IMR-90 (cell line): Measurements from ENCODE around the gene SETD3. TPM values are rescaled to one million over a fixed set of nuclear protein-coding genes. Genes with fewer than 3 reads are reported as not detected.

Source experiments
- ATAC-seq: fragments of 200-7000 bp; cut with Tn5 transposase; 2 replicates; pipeline ENCODE4 v1.9.1; 2020; ENCODE audit warnings: low read depth, mild to moderate bottlenecking, moderate library complexity
- BruUV-seq: library from RNA; stranded (reverse); fragments of 400-500 nt; replicated peaks from 2 replicates; lab custom pipeline; 2021; lab: Mats Ljungman, UMichigan
- CTCF ChIA-PET: fragments of 300-600 bp; formaldehyde crosslinking; extraction: SDS; loops from one replicate; lab custom pipeline; 2021; ENCODE audit warnings: antibody characterized with exemption; lab: Yijun Ruan, JAX
- POLR2A ChIA-PET: fragments of 300-600 bp; sonication (Branson Sonifier 250); formaldehyde crosslinking; loops from one replicate; lab custom pipeline; 2022; ENCODE audit warnings: antibody characterized with exemption; ENCODE audit not compliant: unreplicated experiment; lab: Charles Lee
- DNase-seq: peaks from one replicate; pipeline ENCODE4 v3.0.0; 2013
- H2AFZ ChIP-seq: replicated peaks from 2 replicates; pipeline ENCODE3; 2013; ENCODE audit warnings: low read length, mild to moderate bottlenecking; ENCODE audit not compliant: poor library complexity
- H2AK5ac ChIP-seq: 2 replicates; pipeline ENCODE4 v1.6.1; 2013; ENCODE audit warnings: low read depth, low read length, inconsistent platforms
- H2AK9ac ChIP-seq: replicated peaks from 2 replicates; pipeline ENCODE3; 2013; ENCODE audit warnings: mild to moderate bottlenecking, low read depth, low read length, moderate library complexity; ENCODE audit not compliant: poor library complexity
- H2BK120ac ChIP-seq: 2 replicates; pipeline ENCODE4 v1.6.1; 2013; ENCODE audit warnings: low read depth, low read length, inconsistent platforms
- H2BK15ac ChIP-seq: 3 replicates; pipeline ENCODE4 v1.6.1; 2013; ENCODE audit warnings: low read depth, low read length, inconsistent platforms
- H2BK20ac ChIP-seq: 2 replicates; pipeline ENCODE4 v1.6.1; 2013; ENCODE audit warnings: low read depth, mild to moderate bottlenecking, inconsistent platforms, low read length, moderate library complexity
- H2BK5ac ChIP-seq: 2 replicates; pipeline ENCODE4 v1.6.1; 2013; ENCODE audit warnings: mild to moderate bottlenecking, low read depth, low read length, inconsistent platforms; ENCODE audit not compliant: poor library complexity, severe bottlenecking
- H3K14ac ChIP-seq: replicated peaks from 2 replicates; pipeline ENCODE4 v1.6.1; 2013; ENCODE audit warnings: low read depth, low read length, inconsistent platforms
- H3K18ac ChIP-seq: 2 replicates; pipeline ENCODE4 v1.6.1; 2013; ENCODE audit warnings: low read depth, low read length, control low read depth
- H3K23ac ChIP-seq: 2 replicates; pipeline ENCODE4 v1.6.1; 2013; ENCODE audit warnings: low read depth, low read length, inconsistent platforms
- H3K27ac ChIP-seq: 2 replicates; pipeline ENCODE4 v1.5.1; 2013; ENCODE audit warnings: mild to moderate bottlenecking, control low read depth, low read length; ENCODE audit not compliant: insufficient read depth
- H3K27me3 ChIP-seq: 2 replicates; pipeline ENCODE4 v1.6.1; 2013; ENCODE audit warnings: low read length; ENCODE audit not compliant: control insufficient read depth, insufficient read depth
- H3K36me3 ChIP-seq: 2 replicates; pipeline ENCODE4 v1.6.1; 2013; ENCODE audit warnings: low read length, mixed read lengths; ENCODE audit not compliant: control insufficient read depth, insufficient read depth
- H3K4ac ChIP-seq: 2 replicates; pipeline ENCODE4 v1.6.1; 2013; ENCODE audit warnings: low read depth, low read length, inconsistent platforms
- H3K4me1 ChIP-seq: 2 replicates; pipeline ENCODE4 v1.6.1; 2013; ENCODE audit warnings: low read length, mixed read lengths; ENCODE audit not compliant: control insufficient read depth, insufficient read depth
- H3K4me2 ChIP-seq: 2 replicates; pipeline ENCODE4 v1.6.1; 2013; ENCODE audit warnings: low read depth, mild to moderate bottlenecking, control low read depth, low read length, moderate library complexity
- H3K4me3 ChIP-seq: 2 replicates; pipeline ENCODE4 v1.5.1; 2013; ENCODE audit warnings: low read depth, mild to moderate bottlenecking, control low read depth, low read length, moderate library complexity; ENCODE audit not compliant: insufficient read depth
- H3K56ac ChIP-seq: 2 replicates; pipeline ENCODE4 v1.6.1; 2013; ENCODE audit warnings: low read length, inconsistent platforms; ENCODE audit not compliant: insufficient read depth; ENCODE audit errors: extremely low read depth
- H3K79me1 ChIP-seq, 2 experiments: 2 replicates each; pipeline ENCODE4 v1.6.1; 2013; ENCODE audit warnings: low read length in 2 of 2, inconsistent platforms in 1 of 2, low read depth in 1 of 2
- H3K9ac ChIP-seq: 2 replicates; pipeline ENCODE4 v1.6.1; 2013; ENCODE audit warnings: low read depth, low read length, control low read depth
- H3K9me1 ChIP-seq: 2 replicates; pipeline ENCODE4 v1.6.1; 2013; ENCODE audit warnings: low read length, inconsistent platforms; ENCODE audit not compliant: insufficient read depth
- H3K9me3 ChIP-seq: 2 replicates; pipeline ENCODE4 v1.6.1; 2013; ENCODE audit warnings: low read length; ENCODE audit not compliant: control insufficient read depth, insufficient read depth
- H4K20me1 ChIP-seq: 2 replicates; pipeline ENCODE4 v1.6.1; 2013; ENCODE audit warnings: low read length, inconsistent platforms; ENCODE audit not compliant: insufficient read depth
- H4K5ac ChIP-seq: 2 replicates; pipeline ENCODE4 v1.6.1; 2013; ENCODE audit warnings: mild to moderate bottlenecking, low read depth, low read length, control low read depth
- H4K8ac ChIP-seq, 2 experiments: 2 replicates each; pipeline ENCODE4 v1.6.1; 2013; ENCODE audit warnings: low read depth in 2 of 2, low read length in 2 of 2, control low read depth in 1 of 2, inconsistent platforms in 1 of 2
- H4K91ac ChIP-seq: 2 replicates; pipeline ENCODE4 v1.6.1; 2013; ENCODE audit warnings: low read depth, low read length, inconsistent platforms; ENCODE audit not compliant: insufficient read depth
- CEBPB ChIP-seq: IDR thresholded peaks from 2 replicates; pipeline ENCODE4 v1.6.1; 2012; ENCODE audit warnings: low read depth, low read length, improper control_type of control experiment
- ELK1 ChIP-seq: fragments of 150-350 bp; IDR thresholded peaks from 2 replicates; pipeline ENCODE4 v1.6.1; 2016; ENCODE audit warnings: low read depth, mild to moderate bottlenecking, low read length, moderate library complexity, borderline replicate concordance
- FOS ChIP-seq: fragments of 150-350 bp; IDR thresholded peaks from 2 replicates; pipeline ENCODE4 v1.6.1; 2016; ENCODE audit warnings: low read depth, low read length
- MAFK ChIP-seq: IDR thresholded peaks from 2 replicates; pipeline ENCODE4 v1.6.1; 2012; ENCODE audit warnings: low read depth, low read length, improper control_type of control experiment
- MAZ ChIP-seq: IDR thresholded peaks from 2 replicates; pipeline ENCODE4 v1.6.1; 2012; ENCODE audit warnings: low read depth, mild to moderate bottlenecking, low read length, improper control_type of control experiment, moderate library complexity, borderline replicate concordance
- MXI1 ChIP-seq: IDR thresholded peaks from 2 replicates; pipeline ENCODE4 v1.6.1; 2012; ENCODE audit warnings: low read depth, mild to moderate bottlenecking, low read length, moderate library complexity, borderline replicate concordance
- NFE2L2 ChIP-seq: fragments of 150-350 bp; IDR thresholded peaks from 2 replicates; pipeline ENCODE4 v1.6.1; 2016; ENCODE audit warnings: low read depth, mild to moderate bottlenecking, low read length
- POLR2A ChIP-seq: IDR thresholded peaks from 2 replicates; pipeline ENCODE4 v1.6.1; 2012; ENCODE audit warnings: mild to moderate bottlenecking, low read depth, low read length
- RAD21 ChIP-seq: IDR thresholded peaks from 2 replicates; pipeline ENCODE4 v1.6.1; 2012; ENCODE audit warnings: low read length, improper control_type of control experiment
- RCOR1 ChIP-seq: IDR thresholded peaks from 2 replicates; pipeline ENCODE4 v1.6.1; 2012; ENCODE audit warnings: mild to moderate bottlenecking, low read length, improper control_type of control experiment; ENCODE audit not compliant: insufficient replicate concordance
- SMC3 ChIP-seq: fragments of 150-350 bp; IDR thresholded peaks from 2 replicates; pipeline ENCODE4 v1.6.1; 2016; ENCODE audit warnings: low read depth, mild to moderate bottlenecking, antibody characterized with exemption, low read length, moderate library complexity
- USF2 ChIP-seq: fragments of 150-350 bp; IDR thresholded peaks from 2 replicates; pipeline ENCODE4 v1.6.1; 2017; ENCODE audit warnings: mild to moderate bottlenecking, antibody characterized with exemption, low read length, low read depth
- WGBS, 2 experiments: methylation state at CpG; one replicate each; pipeline versions ENCODE4 v1.1.5 to v1.1.7; 2013; ENCODE audit warnings: missing lambda C conversion rate in 2 of 2; ENCODE audit not compliant: insufficient read length in 1 of 2; ENCODE audit errors: extremely low coverage in 2 of 2; 5-methylcytosine and 5-hydroxymethylcytosine counted together
- dilution Hi-C: fragments of 300-500 bp; cut with HindIII; formaldehyde crosslinking; loops from one replicate; pipeline ENCODE4 v1.14.3; 2018; ENCODE audit warnings: low sequenced_read_pairs; ENCODE audit not compliant: unreplicated experiment
- in situ Hi-C: fragments of 300-500 bp; cut with MboI; formaldehyde crosslinking; loops from 3 replicates; pipeline ENCODE4 v1.14.3; 2019; ENCODE audit warnings: low sequenced_read_pairs, inconsistent platforms, mixed read lengths
- intact Hi-C: fragments of 100-400 bp; cut with micrococcal nuclease; formaldehyde crosslinking; loops from 2 replicates; pipeline ENCODE4 v1.10.0; 2022
- polyA plus RNA-seq, 3 experiments: library from polyadenylated mRNA; depleted of rRNA; stranded (reverse); fragments of >200 nt; gene quantifications; 2 replicates each; pipeline ENCODE4 v1.2.3, GENCODE V29; 2012; ENCODE audit warnings: low replicate concordance in 1 of 3
- total RNA-seq: library from RNA; depleted of rRNA; stranded (reverse); fragments of >200 nt; gene quantifications from 2 replicates; pipeline ENCODE4 v1.2.3, GENCODE V29; 2012

The SETD3 gene
- total and polyA plus RNA-seq, 2 of the 4 experiments (the other 2 are of a cell fraction): 18.8 to 31.9 TPM

- H3K23ac ChIP-seq: no peak overlapping the region
- no peak overlapping the region for H3K4me2 ChIP-seq
- no peak overlapping the region for H3K4ac ChIP-seq
- ChIA-PET POLR2A (no interaction called here), CTCF (interaction anchor here (0.6 kb wide), 1 partner anchor 21 kb away, joined by 3 read pairs; no protein-coding TSS in a partner anchor)
- H2AK5ac ChIP-seq: no peak overlapping the region
- 100% methylated on average over 3 of the region's 3 CpGs; no CpG with 5 or more reads in 1 of the 2 experiments for WGBS, 2 experiments
- dilution Hi-C loops: no loop called here
- intact Hi-C loops: no loop called here
- no peak overlapping the region for H3K4me3 ChIP-seq
- H2AFZ ChIP-seq: no peak overlapping the region
- peaks cover 9 to 21% of the 10 kb centered on the region in 2 experiments; a peak in 3 of 4 replicates for H3K79me1 ChIP-seq
- no peak for TF ChIP-seq MAFK
- no peak for TF ChIP-seq CEBPB
- TF ChIP-seq SMC3: no peak
- TF ChIP-seq FOS: no peak
- no peak for TF ChIP-seq RAD21
- no peak for TF ChIP-seq ELK1
- no peak for TF ChIP-seq MAZ
- no peak for TF ChIP-seq RCOR1
- TF ChIP-seq MXI1: no peak
- TF ChIP-seq POLR2A: no peak
- TF ChIP-seq NFE2L2: no peak
- TF ChIP-seq USF2: no peak
- H3K27ac ChIP-seq: no peak overlapping the region
- H2BK120ac ChIP-seq: no peak overlapping the region
- H3K4me1 ChIP-seq: peaks cover 2% of the 10 kb centered on the region; the same call in 1 of the 2 replicates
- no peak overlapping the region for H4K91ac ChIP-seq
- no peak overlapping the region for H3K56ac ChIP-seq
- no peak overlapping the region for H2BK20ac ChIP-seq
- no peak for ATAC-seq
- no peak overlapping the region for H3K14ac ChIP-seq
- no peaks in the 10 kb centered on the region for H3K9me3 ChIP-seq
- no peak overlapping the region for H3K9ac ChIP-seq
- H3K18ac ChIP-seq: no peak overlapping the region
- no peak overlapping the region for H2AK9ac ChIP-seq
- BruUV-seq: no TSS peak
- H3K36me3 ChIP-seq: peaks cover 31% of the 10 kb centered on the region
- no peaks in the 10 kb centered on the region for H3K27me3 ChIP-seq
- no peak overlapping the region for H2BK15ac ChIP-seq
- no peak for DNase-seq
- H3K9me1 ChIP-seq: 0 out of 2 replicates have a peak, but pooled peaks cover 3% of the 10 kb centered on the region
- H4K20me1 ChIP-seq: peaks cover 6% of the 10 kb centered on the region; the same call in 1 of the 2 replicates
- no peak overlapping the region for H2BK5ac ChIP-seq
- no peak overlapping the region for H4K5ac ChIP-seq
- in situ Hi-C loops: no loop called here
- H4K8ac ChIP-seq: no peak overlapping the region
These were observed 19.9 kb downstream of the SETD3 start for GRCh38 chr14:99460793-99461192.
